Measurements from ENCODE around the gene SAP25. TPM values are rescaled to one million over a fixed set of nuclear protein-coding genes. Genes with fewer than 3 reads are reported as not detected.

The SAP25 gene
- total RNA-seq, 1 donor from 2014 or later: 0.86 TPM

- DNase-seq (ENCODE audit: low spot score) (no peak), ATAC-seq (no peak)
Observed at GRCh38 chr7:100598425-100598824, 24.7 kb upstream of the SAP25 start.

- DNase-seq (ENCODE audit: low spot score): no peak
- ATAC-seq: no peak
Observed at GRCh38 chr7:100595188-100595587, 21.5 kb upstream of the SAP25 start.

DNA sequence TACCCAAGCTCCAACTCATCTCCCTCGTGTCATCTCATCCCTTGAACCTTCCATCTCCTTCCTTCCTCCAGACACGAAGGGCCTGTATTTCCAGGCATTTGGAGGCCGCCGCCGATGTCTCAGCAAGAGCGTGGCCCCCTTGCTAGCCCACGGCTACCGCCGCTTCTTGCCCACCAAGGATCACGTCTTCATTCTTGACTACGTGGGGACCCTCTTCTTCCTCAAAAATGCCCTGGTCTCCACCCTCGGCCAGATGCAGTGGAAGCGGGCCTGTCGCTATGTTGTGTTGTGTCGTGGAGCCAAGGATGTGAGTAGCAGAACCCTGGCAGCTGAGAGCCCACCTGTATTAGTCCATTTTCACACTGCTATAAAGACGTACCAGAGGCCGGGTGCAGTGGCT, 17.9 kb upstream of the SAP25 start:
- DNase-seq (ENCODE audit: low spot score): no peak
- ATAC-seq: no peak

GRCh38 chr7:100590077-100590737, 16.5 kb upstream of the SAP25 start:
- DNase-seq (ENCODE audit: low spot score) (no peak), ATAC-seq (no peak)

DNA sequence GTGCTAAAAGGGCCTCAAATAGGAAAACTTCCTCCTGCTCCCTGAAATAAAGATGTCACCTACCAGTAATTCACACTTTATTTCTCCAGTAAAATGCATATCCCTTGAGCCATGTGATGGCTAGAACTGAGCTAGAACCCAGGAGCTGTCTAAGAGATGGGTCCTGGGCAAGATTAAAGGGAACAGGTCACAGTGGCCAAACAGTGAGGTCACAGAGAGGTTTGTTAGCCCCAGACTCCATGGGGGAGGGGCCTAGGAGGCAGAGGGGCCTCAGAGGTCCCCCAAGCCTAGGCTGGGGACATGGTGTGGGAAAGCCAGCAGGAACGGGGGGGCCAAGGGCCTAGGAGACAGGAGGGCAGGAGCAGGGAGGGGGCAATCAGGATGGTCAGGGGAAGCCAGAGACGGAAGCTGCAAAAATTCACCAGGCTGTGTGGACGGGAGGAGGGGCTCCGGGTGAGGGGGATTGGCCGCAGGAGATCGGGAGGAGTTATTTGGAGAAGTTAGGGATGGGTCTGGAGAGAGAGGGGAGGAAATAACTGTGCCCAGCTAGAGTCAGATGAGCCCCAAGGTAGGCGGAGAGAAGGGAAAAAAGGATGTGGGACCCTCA, 15.7 kb upstream of the SAP25 start:
- no peak for ATAC-seq
- DNase-seq (ENCODE audit: low spot score): no peak

DNA sequence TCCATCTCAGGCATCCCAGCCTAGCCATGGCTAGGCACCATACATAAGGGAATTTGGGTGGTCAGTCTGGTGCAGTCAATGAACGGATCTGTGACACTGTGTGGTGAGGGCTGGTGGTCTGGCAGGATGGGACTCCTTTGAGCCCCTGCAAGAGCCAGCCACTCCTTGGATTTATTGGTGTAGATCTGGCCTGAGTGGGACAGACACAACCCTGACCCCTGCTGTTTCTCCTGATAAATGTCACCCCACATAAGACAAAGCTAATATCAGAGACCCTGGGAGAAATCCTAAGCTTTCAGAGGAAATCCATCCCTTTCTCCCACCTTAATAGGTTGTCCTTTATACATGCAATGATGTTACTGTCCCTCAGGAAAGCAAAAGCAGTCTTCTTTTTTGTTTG, 14.7 kb upstream of the SAP25 start:
- DNase-seq (ENCODE audit: low spot score) (no peak), ATAC-seq (no peak)

- DNase-seq (ENCODE audit: low spot score) (peak; percentile 100), ATAC-seq (peak; percentile 87)
Observed at GRCh38 chr7:100586266-100587025, 12.7 kb upstream of the SAP25 start, which contains the start of gene FBXO24. Gene FBXO24 (plus strand): TSS chr7:100586328. CDS start chr7:100586626, 298 bp downstream.

GRCh38 chr7:100585511-100586265, 12.0 kb upstream of the SAP25 start, which contains the start of gene LRCH4:
Gene LRCH4 (minus strand): TSS chr7:100586129. CDS start chr7:100586100, 29 bp downstream.
- ATAC-seq (peak; percentile 62), DNase-seq (ENCODE audit: low spot score) (peak; percentile 79)

DNA sequence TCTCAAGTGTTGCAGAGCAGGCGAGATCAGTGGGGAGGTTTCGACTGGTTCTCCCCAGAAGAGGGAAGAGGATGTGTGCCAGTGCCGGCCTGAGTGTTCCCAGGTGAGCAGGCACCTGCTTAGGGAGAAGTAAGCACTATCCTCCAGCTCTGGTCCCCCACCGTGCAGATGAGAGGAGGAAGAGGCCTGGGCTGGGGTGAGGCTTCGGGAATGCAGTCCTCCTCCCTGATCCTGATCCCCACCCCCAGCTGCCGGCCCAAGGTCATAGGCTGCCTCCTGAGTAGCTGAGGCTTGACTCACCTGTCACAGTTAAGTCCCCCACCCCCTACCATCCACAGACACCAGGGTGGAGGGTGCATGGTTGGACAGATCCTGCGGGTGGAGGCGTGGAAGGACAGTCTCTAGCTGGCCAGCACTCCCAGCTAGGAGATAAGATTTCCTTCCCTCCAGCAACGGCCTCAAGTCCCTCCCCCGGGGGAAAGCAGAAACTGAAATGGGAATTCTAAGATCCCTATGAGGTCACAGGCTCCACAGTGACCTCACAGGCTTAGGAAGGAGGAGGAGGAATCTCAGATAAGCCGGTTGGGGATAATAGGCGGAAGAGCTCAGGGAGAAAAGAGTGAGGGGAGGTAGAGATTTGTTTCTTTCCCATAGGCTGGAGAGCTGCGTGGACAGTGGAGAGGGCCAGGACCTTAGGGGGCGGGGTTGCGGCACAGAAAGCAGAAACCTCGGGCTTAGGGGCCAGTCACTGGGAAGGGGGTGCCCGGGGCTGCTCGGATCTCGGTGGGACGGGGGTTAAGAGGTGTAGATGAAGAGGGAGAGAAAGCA, 11.2 kb upstream of the SAP25 start:
- DNase-seq (ENCODE audit: low spot score): peak; percentile 60
- ATAC-seq: no peak

DNA sequence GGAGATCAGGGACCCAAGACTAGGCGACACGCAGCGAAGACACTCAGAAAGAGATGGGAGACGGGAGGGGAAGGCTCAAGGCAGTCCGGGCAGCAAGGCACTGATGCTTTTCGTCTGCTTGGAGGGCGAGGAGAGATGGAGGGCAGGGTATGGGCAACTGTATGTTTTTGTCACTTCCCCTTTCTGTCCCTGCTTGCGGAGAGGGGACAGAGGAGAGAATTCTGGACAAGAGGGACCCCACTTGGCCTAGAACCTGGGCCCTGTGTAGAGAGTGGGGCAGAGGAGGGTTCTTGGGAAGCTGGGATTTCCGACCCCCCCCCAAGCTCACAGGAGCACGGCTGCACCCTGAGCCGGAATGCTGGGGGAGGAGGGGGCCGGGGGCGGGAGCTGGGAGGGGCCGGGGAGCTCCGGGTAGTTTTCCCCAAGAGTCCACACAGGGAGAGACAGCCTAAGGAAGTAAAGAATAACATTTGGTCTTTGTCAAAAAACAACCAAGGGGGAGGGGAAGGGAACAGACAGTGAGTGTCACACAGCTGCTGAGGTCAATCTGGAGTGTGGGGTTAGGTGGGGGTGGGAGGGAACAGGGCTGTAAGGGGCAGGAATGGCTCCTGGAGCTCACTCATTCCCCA, 10.5 kb upstream of the SAP25 start:
- DNase-seq (ENCODE audit: low spot score): no peak
- ATAC-seq: no peak

DNA sequence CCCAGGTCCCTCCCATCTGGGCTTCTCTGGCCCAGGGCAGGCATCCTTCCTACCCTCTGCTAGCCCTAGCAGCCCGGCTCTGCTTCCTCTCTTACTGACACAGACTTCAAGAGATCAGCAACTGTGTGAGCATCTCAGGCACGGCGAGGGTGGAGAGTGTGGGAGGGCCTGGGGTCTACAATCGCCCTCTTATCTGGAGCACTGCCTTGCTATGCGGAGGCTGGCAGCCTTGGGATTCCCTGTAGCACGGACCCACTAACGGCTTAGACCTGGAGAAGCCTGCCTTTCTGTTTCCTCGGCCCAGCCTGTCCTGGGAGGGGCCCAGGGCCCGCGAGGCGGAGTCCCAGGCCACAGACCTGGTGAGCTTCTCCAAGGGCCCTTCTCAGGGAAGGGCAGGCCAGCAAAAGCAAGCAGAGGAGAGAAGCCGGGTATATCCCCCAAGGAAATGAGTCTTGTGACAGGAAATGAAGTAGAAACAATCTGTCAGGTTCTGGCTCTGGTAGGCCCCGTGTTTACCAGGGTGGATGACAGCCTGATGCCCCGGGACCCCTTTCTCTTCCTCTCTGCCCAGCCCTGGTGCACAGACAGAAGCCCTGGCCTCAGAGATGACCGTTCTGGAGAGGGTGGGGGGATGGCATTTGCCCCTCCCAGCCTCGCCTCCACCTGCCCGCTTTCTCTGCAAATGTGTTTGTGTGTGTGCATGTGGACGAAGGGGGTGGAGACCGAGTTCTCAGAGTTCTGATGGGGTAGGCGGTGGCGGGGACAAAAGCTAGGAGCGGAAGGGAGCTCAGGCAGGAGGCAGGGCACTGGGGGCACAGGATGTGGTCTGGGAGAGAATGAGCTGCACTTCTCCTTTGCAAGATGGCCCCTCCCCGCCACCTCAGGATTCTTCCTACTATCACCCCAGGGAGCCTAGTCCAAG, 9.7 kb upstream of the SAP25 start:
- ATAC-seq (no peak), DNase-seq (ENCODE audit: low spot score) (peak; percentile 57)

DNA sequence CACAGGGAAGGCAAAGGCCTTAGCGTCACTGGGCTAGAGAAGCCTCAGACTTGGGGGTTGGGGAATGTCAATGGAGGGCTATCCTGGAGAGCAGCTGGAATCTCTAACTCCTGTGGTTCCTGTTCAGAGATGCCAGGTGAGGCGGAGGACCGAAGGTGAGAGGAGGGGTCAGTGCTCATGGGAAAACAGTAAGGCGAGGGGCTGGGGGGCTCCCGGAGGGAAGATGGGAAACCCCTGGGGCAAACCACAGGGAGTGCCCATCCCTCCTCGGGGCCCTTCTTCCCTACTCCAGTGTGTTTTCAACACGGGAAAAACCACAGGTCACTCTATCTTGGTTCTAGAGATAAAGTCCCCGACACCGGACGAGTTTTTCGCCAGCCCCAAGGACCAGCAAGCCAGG, 8.9 kb upstream of the SAP25 start:
- no peak for ATAC-seq
- DNase-seq (ENCODE audit: low spot score): no peak

DNA sequence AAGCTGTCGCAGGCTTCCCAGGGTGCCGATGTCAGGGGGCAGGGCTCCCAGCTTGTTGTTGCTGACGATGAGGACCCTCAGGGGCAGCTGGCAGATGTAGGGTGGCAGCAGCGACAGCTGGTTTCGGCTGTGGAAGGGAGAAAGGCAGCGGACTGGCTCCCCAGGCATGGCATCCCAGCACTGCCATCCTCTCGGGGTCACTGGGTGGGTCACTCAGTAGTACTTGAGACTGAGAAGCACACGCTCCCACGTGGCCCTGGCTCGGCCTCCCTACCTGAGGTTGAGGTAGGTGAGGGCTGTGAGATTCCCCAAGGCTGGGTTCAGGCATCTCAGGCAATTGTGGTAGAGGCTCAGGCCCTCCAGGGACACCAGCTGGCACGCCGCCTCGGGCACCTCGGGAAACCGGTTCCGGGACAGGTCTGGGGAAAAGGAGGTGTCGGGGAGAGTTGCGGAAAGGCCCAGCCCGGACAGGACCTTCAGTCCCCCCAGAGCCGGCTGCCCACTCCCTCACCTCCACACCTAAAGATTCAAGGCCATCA, 8.4 kb upstream of the SAP25 start:
- DNase-seq (ENCODE audit: low spot score) (peak; percentile 46), ATAC-seq (no peak)

GRCh38 chr7:100580466-100581283, 7.0 kb upstream of the SAP25 start:
- DNase-seq (ENCODE audit: low spot score) (peak; percentile 42), ATAC-seq (no peak)

DNA sequence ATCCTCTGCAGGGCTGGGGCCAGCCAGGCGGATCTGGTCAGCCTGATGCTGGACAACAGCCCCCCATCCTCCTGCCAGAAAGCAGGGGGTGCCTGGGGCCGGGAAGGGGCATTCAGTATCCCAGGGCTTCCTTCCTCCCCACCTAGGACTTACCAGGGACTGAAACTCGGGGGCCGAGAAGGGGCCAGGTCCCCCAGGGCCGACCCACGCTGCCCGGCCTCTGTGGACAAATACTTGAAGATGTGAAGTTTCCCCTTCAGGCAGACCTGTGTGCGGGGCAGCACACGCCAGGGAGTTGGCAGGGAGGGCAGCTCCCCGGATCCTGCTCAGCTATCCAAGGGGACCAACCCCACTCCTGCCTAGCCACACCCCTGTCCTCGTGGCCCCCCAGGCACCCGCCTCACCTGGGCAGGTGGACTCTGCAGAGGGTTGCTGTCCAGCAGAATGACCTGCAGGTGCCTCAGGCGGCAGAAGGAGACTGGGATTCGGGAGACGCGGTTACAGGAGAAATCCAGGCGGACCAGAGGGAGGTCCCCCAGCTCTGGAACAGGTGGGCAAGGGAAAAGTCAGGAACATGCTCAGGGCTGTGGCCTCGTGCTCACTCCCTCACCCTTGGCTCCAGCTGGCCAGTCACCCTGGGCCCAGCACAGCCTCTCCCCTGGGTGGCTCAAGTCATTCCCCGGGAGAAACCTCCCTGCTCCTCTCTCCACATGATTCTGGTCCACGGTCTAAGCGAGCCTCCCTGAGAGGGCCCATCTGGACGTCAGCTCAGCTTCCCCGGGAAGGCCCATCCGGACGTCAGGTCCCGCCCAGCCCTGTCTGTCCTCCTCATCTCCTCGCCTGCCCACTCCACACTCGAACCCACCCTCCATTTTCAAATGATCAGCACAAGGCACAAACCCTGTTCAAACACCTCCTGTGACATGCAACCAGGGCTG, 4.8 kb upstream of the SAP25 start:
- no peak for ATAC-seq
- DNase-seq (ENCODE audit: low spot score): no peak

GRCh38 chr7:100577507-100577906, 3.8 kb upstream of the SAP25 start:
- DNase-seq (ENCODE audit: low spot score) (no peak), ATAC-seq (no peak)

Measured in left lobe of liver (tissue), 2 donors.